Measurements from ENCODE around the gene RAI14. TPM values are rescaled to one million over a fixed set of nuclear protein-coding genes. Genes with fewer than 3 reads are reported as not detected.

The RAI14 gene
- total RNA-seq, 6 experiments from 2014 or later, result 256 to 360 (median 323) TPM

GRCh38 chr5:34611464-34612415, 44.4 kb upstream of the RAI14 start:
- Mint-ChIP-seq H3K27ac (no peak overlapping the region), H3K36me3 (ENCODE audit: low read depth) (no peaks in the 10 kb centered on the region), H3K4me1 (ENCODE audit: low read depth) (peaks cover 49% of the 10 kb centered on the region), H3K27me3 (ENCODE audit: insufficient read depth) (no peaks in the 10 kb centered on the region; the same call in 1 of the 2 replicates), H3K9me3 (no peaks in the 10 kb centered on the region), H3K4me3 (no peak overlapping the region)
- no peak for DNase-seq
- TF ChIP-seq, protein P1, sequence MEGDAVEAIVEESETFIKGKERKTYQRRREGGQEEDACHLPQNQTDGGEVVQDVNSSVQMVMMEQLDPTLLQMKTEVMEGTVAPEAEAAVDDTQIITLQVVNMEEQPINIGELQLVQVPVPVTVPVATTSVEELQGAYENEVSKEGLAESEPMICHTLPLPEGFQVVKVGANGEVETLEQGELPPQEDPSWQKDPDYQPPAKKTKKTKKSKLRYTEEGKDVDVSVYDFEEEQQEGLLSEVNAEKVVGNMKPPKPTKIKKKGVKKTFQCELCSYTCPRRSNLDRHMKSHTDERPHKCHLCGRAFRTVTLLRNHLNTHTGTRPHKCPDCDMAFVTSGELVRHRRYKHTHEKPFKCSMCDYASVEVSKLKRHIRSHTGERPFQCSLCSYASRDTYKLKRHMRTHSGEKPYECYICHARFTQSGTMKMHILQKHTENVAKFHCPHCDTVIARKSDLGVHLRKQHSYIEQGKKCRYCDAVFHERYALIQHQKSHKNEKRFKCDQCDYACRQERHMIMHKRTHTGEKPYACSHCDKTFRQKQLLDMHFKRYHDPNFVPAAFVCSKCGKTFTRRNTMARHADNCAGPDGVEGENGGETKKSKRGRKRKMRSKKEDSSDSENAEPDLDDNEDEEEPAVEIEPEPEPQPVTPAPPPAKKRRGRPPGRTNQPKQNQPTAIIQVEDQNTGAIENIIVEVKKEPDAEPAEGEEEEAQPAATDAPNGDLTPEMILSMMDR (IDR thresholded peaks at IDR 0.05), result no peak

DNA sequence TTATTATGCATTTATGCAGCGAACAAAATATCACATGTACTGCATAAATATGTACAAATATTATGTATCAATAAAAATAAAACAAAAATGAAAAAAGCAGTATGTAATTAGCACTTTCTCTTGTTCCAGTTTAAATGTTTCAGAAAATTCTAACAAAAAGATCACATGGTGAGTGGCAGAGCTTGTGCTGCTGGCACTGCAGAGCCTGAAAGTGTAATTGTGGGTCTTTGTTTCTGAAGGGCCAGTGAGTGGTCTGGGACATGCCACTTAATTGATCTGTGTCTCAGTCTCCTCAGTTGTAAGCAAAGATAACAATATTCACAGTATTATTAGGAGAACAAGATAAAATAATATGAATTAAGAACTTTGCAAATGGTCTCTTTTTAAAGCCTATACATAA, 39.5 kb upstream of the RAI14 start:
- no peak for DNase-seq
- Mint-ChIP-seq H3K4me1 (ENCODE audit: low read depth) (peaks cover 15% of the 10 kb centered on the region), H3K27ac (no peak overlapping the region), H3K9me3 (no peaks in the 10 kb centered on the region), H3K4me3 (no peak overlapping the region), H3K27me3 (ENCODE audit: insufficient read depth) (peaks cover 3% of the 10 kb centered on the region), H3K36me3 (ENCODE audit: low read depth) (no peaks in the 10 kb centered on the region)
- TF ChIP-seq, protein P1 (IDR thresholded peaks at IDR 0.05), result no peak

DNA sequence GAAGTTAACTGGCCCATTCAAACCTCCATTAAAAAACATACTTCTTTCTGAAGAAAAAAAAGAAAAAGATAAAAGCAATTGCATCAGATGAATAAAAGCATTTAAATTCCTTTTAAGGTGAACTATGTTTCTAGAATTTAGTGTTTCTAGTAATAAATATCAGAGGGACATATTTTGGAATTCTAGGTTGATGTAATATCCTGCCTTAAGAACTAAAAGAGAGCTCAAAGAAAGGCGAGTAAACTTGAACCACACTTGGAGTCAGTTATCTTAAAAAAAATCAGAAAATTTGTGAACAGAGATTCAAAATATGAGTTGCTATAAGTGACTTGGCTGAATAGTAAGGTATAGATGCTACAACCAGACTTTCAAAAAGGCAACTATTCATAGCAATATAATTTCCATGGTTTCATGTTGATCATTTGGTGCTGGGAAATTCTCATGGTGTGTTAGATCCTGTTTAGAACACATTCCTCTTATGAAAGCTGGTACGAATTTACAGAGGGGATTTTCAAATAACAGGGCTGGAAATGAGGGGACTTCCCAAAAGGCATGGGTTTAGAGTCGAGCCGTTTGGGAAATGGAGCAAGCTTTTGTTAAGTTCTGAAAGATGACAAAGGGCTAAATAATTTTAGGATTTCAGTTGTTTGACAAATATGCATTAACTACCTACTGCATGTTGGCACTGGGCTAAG, 37.6 kb upstream of the RAI14 start:
- no peak for DNase-seq
- H3K4me1 Mint-ChIP-seq (ENCODE audit: low read depth), result peaks cover 26% of the 10 kb centered on the region

GRCh38 chr5:34620185-34620584, 35.9 kb upstream of the RAI14 start:
- H3K27me3 Mint-ChIP-seq (ENCODE audit: insufficient read depth), result peaks cover 3% of the 10 kb centered on the region
- H3K4me3 Mint-ChIP-seq, result no peak overlapping the region
- peaks cover 29% of the 10 kb centered on the region for H3K4me1 Mint-ChIP-seq (ENCODE audit: low read depth)
- H3K9me3 Mint-ChIP-seq, result no peaks in the 10 kb centered on the region
- no peak for DNase-seq
- no peak overlapping the region; the same call in 1 of the 2 replicates for H3K27ac Mint-ChIP-seq
- H3K36me3 Mint-ChIP-seq (ENCODE audit: low read depth), result no peaks in the 10 kb centered on the region
- TF ChIP-seq, protein P1 (IDR thresholded peaks at IDR 0.05), result no peak

More for the DNA sequence above, 37.6 kb upstream of the RAI14 start:
- Mint-ChIP-seq H3K27ac (no peak overlapping the region), H3K36me3 (ENCODE audit: low read depth) (no peaks in the 10 kb centered on the region), H3K4me3 (no peak overlapping the region), H3K9me3 (no peaks in the 10 kb centered on the region), H3K27me3 (ENCODE audit: insufficient read depth) (peaks cover 3% of the 10 kb centered on the region)
- TF ChIP-seq, protein P1 (IDR thresholded peaks at IDR 0.05), result no peak

- Mint-ChIP-seq H3K9me3 (no peaks in the 10 kb centered on the region), H3K27ac (peak overlapping the region; percentile 46; the same call in 1 of the 2 replicates), H3K4me1 (ENCODE audit: low read depth) (peaks cover 42% of the 10 kb centered on the region)
These were observed 34.6 kb upstream of the RAI14 start for GRCh38 chr5:34621277-34622097.

More at GRCh38 chr5:34621277-34622097, 34.6 kb upstream of the RAI14 start:
- no peaks in the 10 kb centered on the region for H3K36me3 Mint-ChIP-seq (ENCODE audit: low read depth)
- no peak overlapping the region for H3K4me3 Mint-ChIP-seq
- peaks cover 3% of the 10 kb centered on the region for H3K27me3 Mint-ChIP-seq (ENCODE audit: insufficient read depth)
- TF ChIP-seq, protein P1 (IDR thresholded peaks at IDR 0.05), result no peak
- peak; percentile 9 for DNase-seq

Measured in HFFc6 (cell line).